Osteoblast (primary cell): ENCODE measurements around the gene ARFGAP1. TPM values are rescaled to one million over a fixed set of nuclear protein-coding genes. Genes with fewer than 3 reads are reported as not detected.

Source experiments
- DNase-seq: peaks from one replicate; pipeline ENCODE4 v3.0.0; 2011; ENCODE audit warnings: low spot score, mixed read lengths; ENCODE audit not compliant: insufficient read length; ENCODE audit errors: missing footprints
- H2AFZ ChIP-seq: 2 replicates; pipeline ENCODE4 v1.6.0; 2011; ENCODE audit warnings: mild to moderate bottlenecking, low read length
- H3K27ac ChIP-seq: 2 replicates; pipeline ENCODE4 v1.5.1; 2011; ENCODE audit warnings: mild to moderate bottlenecking, low read depth, low read length, moderate library complexity
- H3K27me3 ChIP-seq: 2 replicates; pipeline ENCODE4 v1.6.0; 2012; ENCODE audit warnings: mild to moderate bottlenecking, control low read depth, inconsistent platforms, low read length, moderate library complexity; ENCODE audit not compliant: insufficient read depth
- H3K36me3 ChIP-seq: 2 replicates; pipeline ENCODE4 v1.5.1; 2011; ENCODE audit warnings: mild to moderate bottlenecking, low read length, control low read depth, moderate library complexity; ENCODE audit not compliant: insufficient read depth
- H3K4me1 ChIP-seq: 2 replicates; pipeline ENCODE4 v1.5.1; 2011; ENCODE audit warnings: mild to moderate bottlenecking, low read length, control low read depth, moderate library complexity; ENCODE audit not compliant: insufficient read depth
- H3K4me2 ChIP-seq: 2 replicates; pipeline ENCODE4 v1.6.0; 2011; ENCODE audit warnings: mild to moderate bottlenecking, low read length; ENCODE audit not compliant: insufficient read depth
- H3K4me3 ChIP-seq: fragments of 200-600 bp; sonication (generic); 3 replicates; pipeline ENCODE4 v1.5.1; 2012; ENCODE audit warnings: mild to moderate bottlenecking, low read length, inconsistent platforms; ENCODE audit not compliant: insufficient read depth
- H3K79me2 ChIP-seq: 2 replicates; pipeline ENCODE4 v1.6.0; 2012; ENCODE audit warnings: mild to moderate bottlenecking, low read length, control low read depth, inconsistent platforms; ENCODE audit not compliant: insufficient read depth
- H3K9me3 ChIP-seq: 2 replicates; pipeline ENCODE4 v1.5.1; 2011; ENCODE audit warnings: low read depth, low read length, control low read depth
- H4K20me1 ChIP-seq: 2 replicates; pipeline ENCODE4 v1.6.0; 2012; ENCODE audit warnings: mild to moderate bottlenecking, low read length, control low read depth; ENCODE audit not compliant: insufficient read depth
- total RNA-seq: library from RNA; depleted of rRNA; stranded (reverse); fragments of >200 nt; gene quantifications from 2 replicates; pipeline ENCODE4 v1.2.3, GENCODE V29; 2012
- TF ChIP-seq, protein P1 (sequence below): IDR thresholded peaks from 2 replicates; pipeline ENCODE4 v1.5.1; 2011; ENCODE audit warnings: mild to moderate bottlenecking, low read depth, low read length, moderate library complexity; ENCODE audit errors: extremely low read depth

The ARFGAP1 gene
- total RNA-seq, 1 donor: 68.4 TPM

DNA sequence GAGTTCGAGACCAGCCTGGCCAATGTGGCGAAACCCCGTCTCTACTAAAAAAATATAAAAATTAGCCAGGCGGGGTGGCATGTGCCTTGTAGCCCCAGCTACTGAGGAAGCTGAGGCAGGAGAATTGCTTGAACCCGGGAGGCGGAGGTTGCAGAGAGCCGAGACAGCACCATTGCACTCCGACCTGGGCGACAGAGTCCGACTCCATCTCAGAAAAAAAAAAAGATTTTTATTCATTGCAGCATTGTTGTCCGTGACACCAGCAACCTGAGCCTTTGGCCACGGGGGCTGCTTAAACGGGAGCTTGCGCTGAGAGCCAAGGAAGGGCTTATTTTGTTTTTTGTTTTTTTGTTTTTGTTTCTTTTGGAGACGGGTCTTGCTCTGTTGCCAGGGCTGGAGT, 7.3 kb downstream of the ARFGAP1 start:
- no peak for DNase-seq
- Histone ChIP-seq H3K4me3 (no peak overlapping the region), H3K36me3 (peaks cover 91% of the 10 kb centered on the region), H4K20me1 (peaks cover 72% of the 10 kb centered on the region), H3K79me2 (peaks cover 57% of the 10 kb centered on the region), H3K27ac (no peak overlapping the region), H3K9me3 (no peaks in the 10 kb centered on the region), H3K27me3 (no peaks in the 10 kb centered on the region), H2AFZ (no peak overlapping the region), H3K4me2 (no peak overlapping the region), H3K4me1 (peaks cover 2% of the 10 kb centered on the region)
- TF ChIP-seq, protein P1, sequence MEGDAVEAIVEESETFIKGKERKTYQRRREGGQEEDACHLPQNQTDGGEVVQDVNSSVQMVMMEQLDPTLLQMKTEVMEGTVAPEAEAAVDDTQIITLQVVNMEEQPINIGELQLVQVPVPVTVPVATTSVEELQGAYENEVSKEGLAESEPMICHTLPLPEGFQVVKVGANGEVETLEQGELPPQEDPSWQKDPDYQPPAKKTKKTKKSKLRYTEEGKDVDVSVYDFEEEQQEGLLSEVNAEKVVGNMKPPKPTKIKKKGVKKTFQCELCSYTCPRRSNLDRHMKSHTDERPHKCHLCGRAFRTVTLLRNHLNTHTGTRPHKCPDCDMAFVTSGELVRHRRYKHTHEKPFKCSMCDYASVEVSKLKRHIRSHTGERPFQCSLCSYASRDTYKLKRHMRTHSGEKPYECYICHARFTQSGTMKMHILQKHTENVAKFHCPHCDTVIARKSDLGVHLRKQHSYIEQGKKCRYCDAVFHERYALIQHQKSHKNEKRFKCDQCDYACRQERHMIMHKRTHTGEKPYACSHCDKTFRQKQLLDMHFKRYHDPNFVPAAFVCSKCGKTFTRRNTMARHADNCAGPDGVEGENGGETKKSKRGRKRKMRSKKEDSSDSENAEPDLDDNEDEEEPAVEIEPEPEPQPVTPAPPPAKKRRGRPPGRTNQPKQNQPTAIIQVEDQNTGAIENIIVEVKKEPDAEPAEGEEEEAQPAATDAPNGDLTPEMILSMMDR: no peak

GRCh38 chr20:63280371-63280770, 7.8 kb downstream of the ARFGAP1 start:
- no peak for DNase-seq
- Histone ChIP-seq H3K79me2 (peaks cover 53% of the 10 kb centered on the region), H3K27ac (no peak overlapping the region), H3K4me1 (no peaks in the 10 kb centered on the region), H3K27me3 (no peaks in the 10 kb centered on the region), H4K20me1 (peaks cover 67% of the 10 kb centered on the region), H3K9me3 (no peaks in the 10 kb centered on the region), H3K36me3 (peaks cover 93% of the 10 kb centered on the region), H2AFZ (no peak overlapping the region), H3K4me2 (no peak overlapping the region), H3K4me3 (no peak overlapping the region)
- TF ChIP-seq, protein P1: no peak

- DNase-seq: no peak
- no peaks in the 10 kb centered on the region for H3K9me3 ChIP-seq
These were observed 8.4 kb downstream of the ARFGAP1 start for GRCh38 chr20:63280929-63281545.

More at GRCh38 chr20:63280929-63281545, 8.4 kb downstream of the ARFGAP1 start:
- Histone ChIP-seq H3K79me2 (peaks cover 46% of the 10 kb centered on the region), H2AFZ (no peak overlapping the region), H3K4me3 (no peak overlapping the region), H3K4me2 (no peak overlapping the region), H3K4me1 (no peaks in the 10 kb centered on the region), H3K27me3 (no peaks in the 10 kb centered on the region), H3K27ac (no peak overlapping the region), H4K20me1 (peaks cover 65% of the 10 kb centered on the region), H3K36me3 (peaks cover 92% of the 10 kb centered on the region)
- TF ChIP-seq, protein P1: no peak
